ENCODE measurements around the gene CHCHD3. TPM values are rescaled to one million over a fixed set of nuclear protein-coding genes. Genes with fewer than 3 reads are reported as not detected.
"Not testable (repeated sequence)": the region's sequence is repeated elsewhere in the genome, so short reads cannot be mapped to it uniquely, and the experiment has no call there.

Gene CHCHD3
- total and polyA plus RNA-seq, 7 donors = 61.7 to 93.4 (median 63.7) TPM

DNA sequence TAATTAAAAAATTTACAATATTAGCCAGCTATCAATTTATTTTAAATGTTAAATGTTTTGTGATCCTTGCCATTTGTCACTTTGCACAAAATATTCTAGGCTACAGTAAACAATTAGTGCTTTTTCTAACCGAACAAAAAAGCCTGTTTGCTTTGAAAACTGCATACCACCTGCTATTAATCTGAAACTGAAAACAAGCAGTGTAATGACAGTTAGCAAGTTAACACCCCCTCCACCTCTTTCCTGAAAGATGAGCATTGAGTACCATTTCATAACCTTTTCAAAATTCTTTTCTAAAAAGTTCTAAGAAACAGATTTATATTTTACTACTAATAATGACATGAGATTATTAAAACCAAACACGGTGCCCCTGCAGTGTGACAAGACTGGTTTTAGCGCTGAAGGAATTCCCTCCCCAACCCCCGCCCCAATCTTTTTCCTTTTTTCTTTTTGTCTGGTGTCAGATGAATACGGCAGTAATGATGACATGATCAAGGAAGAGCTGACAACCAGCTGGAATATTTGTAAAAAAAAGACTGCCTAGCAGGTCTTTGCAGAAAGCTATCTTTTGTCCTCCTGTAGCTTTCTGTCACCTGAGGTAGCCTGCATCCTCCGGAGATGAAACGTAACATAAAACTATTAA is 175.6 kb downstream of the CHCHD3 start:
- no peaks in the 10 kb centered on the region for H3K9me3 ChIP-seq
- no peak overlapping the region for H3K27ac ChIP-seq
- no peak overlapping the region for H3K4me3 ChIP-seq
- H3K4me1 ChIP-seq = no peaks in the 10 kb centered on the region
- no peak for DNase-seq
- no peaks in the 10 kb centered on the region for H3K36me3 ChIP-seq
- intact Hi-C loops (cut with DNase I) = no loop called here
- no peaks in the 10 kb centered on the region for H3K27me3 ChIP-seq
- 83 to 90% methylated on average over 7 of the region's 7 CpGs for WGBS, 2 donors
- TF ChIP-seq, protein P1, sequence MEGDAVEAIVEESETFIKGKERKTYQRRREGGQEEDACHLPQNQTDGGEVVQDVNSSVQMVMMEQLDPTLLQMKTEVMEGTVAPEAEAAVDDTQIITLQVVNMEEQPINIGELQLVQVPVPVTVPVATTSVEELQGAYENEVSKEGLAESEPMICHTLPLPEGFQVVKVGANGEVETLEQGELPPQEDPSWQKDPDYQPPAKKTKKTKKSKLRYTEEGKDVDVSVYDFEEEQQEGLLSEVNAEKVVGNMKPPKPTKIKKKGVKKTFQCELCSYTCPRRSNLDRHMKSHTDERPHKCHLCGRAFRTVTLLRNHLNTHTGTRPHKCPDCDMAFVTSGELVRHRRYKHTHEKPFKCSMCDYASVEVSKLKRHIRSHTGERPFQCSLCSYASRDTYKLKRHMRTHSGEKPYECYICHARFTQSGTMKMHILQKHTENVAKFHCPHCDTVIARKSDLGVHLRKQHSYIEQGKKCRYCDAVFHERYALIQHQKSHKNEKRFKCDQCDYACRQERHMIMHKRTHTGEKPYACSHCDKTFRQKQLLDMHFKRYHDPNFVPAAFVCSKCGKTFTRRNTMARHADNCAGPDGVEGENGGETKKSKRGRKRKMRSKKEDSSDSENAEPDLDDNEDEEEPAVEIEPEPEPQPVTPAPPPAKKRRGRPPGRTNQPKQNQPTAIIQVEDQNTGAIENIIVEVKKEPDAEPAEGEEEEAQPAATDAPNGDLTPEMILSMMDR (IDR thresholded peaks at IDR 0.05) = no peak
- TF ChIP-seq POLR2A (IDR thresholded peaks at IDR 0.05) (no peak), POLR2AphosphoS5 (IDR thresholded peaks at IDR 0.05) (no peak), EP300 (IDR thresholded peaks at IDR 0.05) (no peak)

DNA sequence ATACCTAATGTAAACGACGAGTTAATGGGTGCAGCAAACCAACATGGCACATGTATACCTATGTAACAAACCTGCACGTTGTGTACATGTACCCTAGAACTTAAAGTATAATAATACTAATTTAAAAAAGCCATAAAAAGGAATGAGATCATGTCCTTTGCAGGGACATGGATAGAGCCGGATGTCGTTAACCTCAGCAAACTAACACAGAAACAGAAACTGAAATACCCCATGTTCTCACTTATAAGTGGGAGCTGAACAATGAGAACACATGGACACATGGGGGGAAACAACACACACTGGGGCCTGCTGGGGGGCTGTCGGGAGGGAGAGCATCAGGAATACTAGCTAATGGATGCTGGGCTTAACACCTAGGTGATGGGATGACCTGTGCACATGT is 176.8 kb downstream of the CHCHD3 start:
- 84 to 86% methylated on average over 6 of the region's 6 CpGs for WGBS, 2 donors
- H3K4me1 ChIP-seq; H3K9me3 ChIP-seq; H3K36me3 ChIP-seq; H3K27ac ChIP-seq; H3K4me3 ChIP-seq; DNase-seq; H3K27me3 ChIP-seq; intact Hi-C loops (cut with DNase I): not testable (repeated sequence)

DNA sequence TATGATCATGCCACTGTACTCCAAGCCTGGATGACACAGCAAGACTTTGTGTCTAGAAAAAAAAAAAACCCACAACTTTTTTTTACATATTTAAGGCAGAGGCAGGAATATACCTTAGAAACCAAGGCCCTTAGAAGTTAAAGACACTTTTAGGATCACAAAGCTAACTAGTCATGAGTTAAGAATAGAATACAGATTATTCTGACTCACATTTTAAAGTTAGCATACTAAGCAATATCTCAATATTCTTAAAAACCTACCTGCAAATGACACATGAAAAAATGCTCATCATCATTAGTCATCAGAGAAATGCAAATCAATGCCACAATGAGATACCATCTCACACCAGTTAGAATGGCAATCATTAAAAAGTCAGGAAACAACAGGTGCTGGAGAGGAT is 177.7 kb downstream of the CHCHD3 start:
- DNase-seq = no peak
- H3K27ac ChIP-seq = no peak overlapping the region
- no peaks in the 10 kb centered on the region for H3K9me3 ChIP-seq
- H3K27me3 ChIP-seq = no peaks in the 10 kb centered on the region
- H3K36me3 ChIP-seq = no peaks in the 10 kb centered on the region
- intact Hi-C loops (cut with DNase I) = no loop called here
- H3K4me3 ChIP-seq = no peak overlapping the region
- H3K4me1 ChIP-seq = no peaks in the 10 kb centered on the region
- TF ChIP-seq, protein P1 (IDR thresholded peaks at IDR 0.05) = no peak
- TF ChIP-seq EP300 (IDR thresholded peaks at IDR 0.05) (no peak), POLR2AphosphoS5 (IDR thresholded peaks at IDR 0.05) (no peak), POLR2A (IDR thresholded peaks at IDR 0.05) (no peak)

DNA sequence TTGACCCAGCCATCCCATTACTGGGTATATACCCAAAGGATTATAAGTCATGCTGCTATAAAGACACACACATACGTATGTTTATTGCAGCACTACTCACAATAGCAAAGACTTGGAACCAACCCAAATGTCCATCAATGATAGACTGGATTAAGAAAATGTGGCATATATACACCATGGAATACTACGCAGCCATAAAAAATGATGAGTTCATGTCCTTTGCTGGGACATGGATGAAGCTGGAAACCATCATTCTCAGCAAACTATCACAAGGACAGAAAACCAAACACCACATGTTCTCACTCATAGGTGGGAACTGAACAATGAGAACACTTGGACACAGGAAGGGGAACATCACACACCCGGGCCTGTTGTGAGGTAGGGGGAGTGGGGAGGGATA is 179.6 kb downstream of the CHCHD3 start:
- intact Hi-C loops (cut with DNase I); H3K4me1 ChIP-seq; H3K9me3 ChIP-seq; H3K4me3 ChIP-seq; H3K27me3 ChIP-seq; H3K27ac ChIP-seq; H3K36me3 ChIP-seq; DNase-seq: not testable (repeated sequence)
- 89 to 93% methylated on average over 3 of the region's 3 CpGs for WGBS, 2 donors

DNA sequence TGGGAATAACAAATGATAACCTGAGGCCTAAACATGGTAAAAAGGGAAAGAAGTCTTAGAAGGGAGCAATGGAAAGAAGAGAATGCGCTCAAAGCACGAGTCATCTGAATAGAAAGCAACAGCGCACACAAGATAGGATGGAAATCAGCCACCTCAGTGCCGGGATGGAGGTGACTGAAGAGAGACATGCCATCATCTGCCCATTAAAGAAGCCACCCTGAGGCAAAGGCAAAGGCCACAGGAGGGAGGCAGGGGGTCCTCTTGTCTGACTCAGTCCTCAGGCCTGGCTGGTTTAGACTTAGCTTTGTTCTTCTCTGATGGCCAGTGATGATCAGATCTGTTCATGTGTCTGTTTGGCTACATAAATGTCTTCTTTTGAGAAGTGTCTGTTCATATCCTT is 180.6 kb downstream of the CHCHD3 start:
- no peaks in the 10 kb centered on the region for H3K9me3 ChIP-seq
- no peaks in the 10 kb centered on the region for H3K36me3 ChIP-seq
- no peak for TF ChIP-seq POLR2AphosphoS5 (IDR thresholded peaks at IDR 0.05)
- TF ChIP-seq, protein P1 (IDR thresholded peaks at IDR 0.05) = no peak
- TF ChIP-seq EP300 (IDR thresholded peaks at IDR 0.05) = no peak
- TF ChIP-seq POLR2A (IDR thresholded peaks at IDR 0.05) = no peak
- 73 to 84% methylated on average over 4 of the region's 4 CpGs for WGBS, 2 donors
- no peak overlapping the region for H3K27ac ChIP-seq
- no peak for DNase-seq
- no peaks in the 10 kb centered on the region for H3K4me1 ChIP-seq
- no peaks in the 10 kb centered on the region for H3K27me3 ChIP-seq
- intact Hi-C loops (cut with DNase I) = no loop called here
- no peak overlapping the region for H3K4me3 ChIP-seq

DNA sequence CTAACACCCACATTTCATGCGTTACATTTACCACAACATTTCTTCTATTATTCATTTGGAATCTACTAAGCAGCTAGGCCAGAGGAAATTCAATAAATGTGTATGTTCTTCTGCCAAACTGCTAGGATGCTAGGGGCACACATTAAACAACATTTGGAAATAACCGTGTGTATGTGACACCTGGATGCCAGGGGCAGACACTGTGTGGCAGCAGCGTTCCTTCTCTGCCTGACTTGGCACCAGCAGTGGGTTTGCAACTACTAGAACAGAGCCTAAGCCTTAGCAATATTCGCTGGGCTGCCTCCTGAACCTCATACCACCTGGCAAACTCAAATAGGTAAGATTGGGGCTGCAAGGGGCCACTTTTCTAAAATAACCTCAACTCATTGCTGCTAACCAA is 182.1 kb downstream of the CHCHD3 start:
- H3K4me1 ChIP-seq = no peaks in the 10 kb centered on the region
- WGBS, 2 donors = 97 to 98% methylated on average over 4 of the region's 4 CpGs
- no peak for DNase-seq
- TF ChIP-seq EP300 (IDR thresholded peaks at IDR 0.05) (no peak), POLR2A (IDR thresholded peaks at IDR 0.05) (no peak), POLR2AphosphoS5 (IDR thresholded peaks at IDR 0.05) (no peak)
- TF ChIP-seq, protein P1 (IDR thresholded peaks at IDR 0.05) = no peak
- H3K27ac ChIP-seq = no peak overlapping the region
- intact Hi-C loops (cut with DNase I) = no loop called here
- no peaks in the 10 kb centered on the region for H3K36me3 ChIP-seq
- H3K27me3 ChIP-seq = no peaks in the 10 kb centered on the region
- no peaks in the 10 kb centered on the region for H3K9me3 ChIP-seq
- no peak overlapping the region for H3K4me3 ChIP-seq

DNA sequence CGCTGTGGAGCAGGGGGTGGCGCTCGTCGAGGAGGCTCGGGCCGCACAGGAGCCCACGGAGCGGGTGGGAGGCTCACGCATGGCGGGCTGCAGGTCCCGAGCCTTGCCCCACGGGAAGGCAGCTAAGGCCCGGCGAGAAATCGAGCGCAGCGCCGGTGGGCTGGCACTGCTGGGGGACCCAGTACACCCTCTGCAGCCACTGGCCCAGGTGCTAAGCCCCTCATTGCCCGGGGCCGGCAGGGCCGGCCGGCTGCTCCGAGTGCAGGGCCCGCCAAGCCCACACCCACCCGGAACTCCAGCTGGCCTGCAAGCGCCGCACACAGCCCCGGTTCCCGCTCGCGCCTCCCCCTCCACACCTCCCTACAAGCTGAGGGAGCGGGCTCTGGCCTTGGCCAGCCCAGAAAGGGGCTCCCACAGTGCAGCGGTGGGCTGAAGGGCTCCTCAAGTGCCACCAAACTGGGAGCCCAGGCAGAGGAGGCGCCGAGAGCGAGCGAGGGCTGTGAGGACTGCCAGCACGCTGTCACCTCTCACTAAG is 183.2 kb downstream of the CHCHD3 start:
- H3K27me3 ChIP-seq; H3K36me3 ChIP-seq; DNase-seq; H3K9me3 ChIP-seq; H3K4me1 ChIP-seq; H3K4me3 ChIP-seq; H3K27ac ChIP-seq; intact Hi-C loops (cut with DNase I): not testable (repeated sequence)
- 98% methylated on average over 38 of the region's 38 CpGs for WGBS, 2 donors
